Measurements from ENCODE around the gene AKAP1.
"Not testable (repeated sequence)": the region's sequence is repeated elsewhere in the genome, so short reads cannot be mapped to it uniquely, and the experiment has no call there.

AKAP1 gene

DNA sequence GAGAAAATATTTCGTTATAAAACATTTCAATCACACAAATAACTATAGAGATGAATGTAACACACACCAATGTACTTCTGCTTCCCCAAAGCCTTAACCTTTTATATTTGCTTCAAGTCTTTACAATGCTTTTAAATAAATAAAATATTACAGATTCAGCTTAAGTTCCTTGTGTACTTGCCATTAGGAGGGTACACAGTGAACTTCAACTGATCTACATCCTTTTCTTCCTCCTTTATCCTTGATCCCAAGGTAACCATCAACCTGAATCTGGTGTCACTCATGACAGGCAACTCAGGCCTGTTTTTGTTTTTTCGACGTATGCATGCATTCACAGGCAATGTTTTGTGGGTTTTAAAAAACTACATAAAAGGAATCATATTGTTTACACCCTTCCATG lies 9.3 kb upstream of the AKAP1 start:
- no peak for DNase-seq

DNA sequence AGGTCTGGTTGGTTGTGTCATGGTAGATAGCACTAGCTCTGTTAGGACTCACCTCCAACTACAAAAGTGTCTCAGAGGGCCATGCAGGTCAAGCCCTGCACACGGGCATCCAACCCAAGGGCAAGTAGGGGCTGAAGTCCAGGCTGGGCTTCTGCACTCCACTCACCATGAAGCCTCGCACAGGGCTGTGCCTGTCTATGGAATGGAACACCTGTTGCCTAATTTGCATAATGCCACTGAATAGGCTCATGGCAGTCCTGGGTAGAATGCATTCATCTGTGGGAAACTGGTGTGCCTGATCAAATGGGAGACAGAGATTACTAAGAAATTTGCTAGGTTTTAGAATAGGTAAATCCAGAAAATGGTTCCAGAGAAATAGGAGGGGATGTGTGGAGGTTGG lies 8.0 kb upstream of the AKAP1 start:
- peak; percentile 75 for DNase-seq

DNA sequence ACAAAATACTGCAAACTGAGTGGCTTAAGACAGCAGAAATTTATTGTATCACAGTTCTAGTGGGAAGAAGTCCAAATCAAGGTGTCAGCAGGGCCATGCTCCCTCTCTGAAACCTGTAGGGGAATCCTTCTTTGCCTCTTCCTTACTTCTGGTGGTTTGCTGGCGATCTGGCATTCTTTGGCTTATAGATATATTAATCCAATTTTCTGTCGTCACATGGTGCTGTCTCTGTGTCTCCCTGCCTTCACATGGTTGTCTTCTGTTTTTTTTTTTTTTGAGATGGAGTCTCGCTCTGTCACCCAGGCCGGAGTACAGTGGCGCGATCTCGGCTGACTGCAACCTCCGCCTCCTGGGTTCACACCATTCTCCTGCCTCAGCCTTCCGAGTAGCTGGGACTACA lies 6.8 kb upstream of the AKAP1 start:
- DNase-seq: no peak

DNA sequence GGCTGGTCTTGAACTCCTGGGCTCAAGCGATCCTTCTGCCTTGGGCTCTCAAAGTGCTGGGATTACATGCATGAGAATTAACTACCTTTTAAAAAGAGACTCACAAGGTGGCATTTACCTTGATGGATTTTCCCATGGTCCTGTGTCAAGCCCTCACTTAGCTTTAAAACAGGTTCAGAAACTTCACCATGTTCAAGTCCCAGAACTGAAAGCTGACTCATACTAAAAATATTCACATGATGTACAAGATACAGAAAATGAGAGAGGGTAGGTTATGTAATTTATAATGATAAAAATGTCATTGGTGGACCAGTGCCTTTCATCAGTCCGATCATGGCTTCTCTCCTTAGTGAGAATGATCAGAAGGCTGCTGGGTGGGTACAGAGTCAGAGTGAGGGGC lies 4.3 kb upstream of the AKAP1 start:
- DNase-seq: no peak

DNA sequence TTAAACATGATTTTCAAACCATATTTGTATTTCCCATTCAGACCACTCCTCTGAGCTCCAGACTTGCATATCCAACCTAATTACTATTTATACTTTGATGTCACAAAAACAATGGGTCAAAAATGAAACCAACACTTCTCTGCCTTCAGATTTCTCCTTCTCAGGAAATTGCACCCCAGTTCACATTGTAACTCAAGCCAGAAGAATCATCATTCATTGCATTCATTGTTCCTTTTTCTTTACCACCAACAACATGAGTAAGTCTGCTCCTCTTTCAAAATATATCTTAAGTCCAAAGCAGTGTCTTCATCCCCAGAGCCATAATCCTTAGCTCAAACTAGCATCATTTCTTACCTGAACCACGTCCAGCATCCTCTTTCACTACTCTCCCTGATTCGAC lies 2.6 kb upstream of the AKAP1 start:
- no peak for DNase-seq

DNA sequence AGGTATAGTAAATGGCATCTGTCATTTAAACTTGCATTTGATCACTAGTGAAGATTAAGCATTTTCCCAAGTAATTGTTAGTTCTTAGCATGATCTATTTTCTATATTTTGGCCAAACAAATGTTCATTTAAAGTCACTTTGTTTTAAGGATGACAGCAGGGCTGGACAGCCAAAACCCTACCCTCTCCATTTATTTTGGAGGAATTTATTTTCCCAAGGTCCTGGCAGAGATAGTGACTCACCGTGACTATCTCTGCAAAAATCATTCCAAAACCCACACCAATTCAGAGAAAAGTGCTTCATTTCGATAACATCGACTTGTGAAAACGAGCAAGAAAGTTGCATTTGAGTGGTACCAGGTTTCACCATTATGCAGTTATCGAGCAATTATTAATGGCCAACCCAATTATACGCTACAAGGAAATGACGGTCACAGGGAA lies 665 bp upstream of the AKAP1 start:
- no peak for DNase-seq

DNA sequence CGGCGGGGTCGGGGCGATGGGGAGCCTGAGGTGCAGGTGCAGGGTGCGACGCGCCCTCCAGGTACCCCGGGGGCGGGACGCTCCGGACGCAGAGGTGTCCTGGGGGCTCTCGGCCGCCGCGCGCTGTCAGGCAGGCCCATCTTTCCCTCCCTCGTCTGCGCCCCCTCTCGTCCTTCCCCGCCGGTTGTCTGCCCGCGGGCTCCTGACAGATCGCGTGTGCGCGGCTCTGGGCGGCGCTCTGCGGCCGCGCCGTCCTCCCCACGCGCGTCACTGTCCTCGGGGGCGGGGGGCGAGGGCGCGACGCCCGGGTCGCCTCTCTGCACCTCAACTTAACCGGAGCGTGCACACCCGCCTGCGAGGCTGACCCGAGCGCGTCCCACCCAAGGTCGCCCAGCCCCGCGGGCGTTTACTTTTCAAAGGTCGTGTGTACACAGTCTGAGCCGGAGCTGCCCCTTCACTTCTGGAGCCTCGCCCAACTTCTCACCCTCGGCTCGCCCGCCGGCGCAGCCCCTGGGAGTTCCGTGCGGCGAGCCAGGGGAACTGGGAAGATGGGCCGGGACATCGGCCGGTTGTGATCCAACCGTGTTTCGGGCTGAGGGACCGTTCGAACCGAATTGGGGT lies 512 bp downstream of the AKAP1 start:
- peak; percentile 61 for DNase-seq

DNA sequence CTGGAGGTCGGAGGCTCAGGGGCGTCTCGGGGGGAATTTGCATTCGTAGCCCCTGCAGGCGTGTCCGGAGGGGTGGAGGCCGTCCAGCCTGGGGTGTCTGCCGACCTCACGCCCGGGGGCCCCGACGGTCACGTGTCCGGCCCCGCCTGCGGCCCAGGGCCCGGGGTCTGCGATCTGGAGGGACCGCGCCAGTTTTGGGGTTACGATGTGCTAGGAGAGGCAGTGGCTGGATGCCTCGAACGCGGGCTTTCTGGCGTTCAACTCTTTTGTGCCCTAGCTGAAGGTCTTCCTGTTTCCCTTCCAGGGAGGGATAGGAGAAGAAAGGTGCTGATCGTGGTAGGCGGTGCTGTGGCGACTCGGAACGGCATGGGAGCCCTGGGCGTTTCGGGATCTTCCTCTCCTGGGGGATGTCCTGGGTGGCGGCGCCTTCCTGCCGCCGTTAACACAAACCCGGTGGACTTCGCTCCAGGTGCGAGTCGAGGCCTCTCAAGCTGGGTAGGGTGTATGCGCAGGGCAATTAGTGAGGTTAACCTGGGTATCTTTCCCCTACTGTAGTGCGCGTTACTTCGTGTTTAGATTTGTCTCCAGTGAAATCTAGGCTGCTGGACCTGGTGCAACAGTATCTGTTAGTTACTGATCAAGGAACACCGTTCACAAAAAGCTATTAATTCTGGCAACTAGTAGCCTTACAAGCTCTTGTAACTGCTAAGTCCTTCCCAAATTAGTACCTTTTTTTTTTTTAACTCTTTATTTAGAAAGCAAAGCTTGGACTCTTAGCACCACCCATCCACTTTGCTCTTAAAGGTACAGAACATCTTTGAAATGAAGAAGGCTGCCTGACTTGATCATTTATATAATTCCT lies 1.3 kb downstream of the AKAP1 start:
- peak; percentile 38 for DNase-seq

DNA sequence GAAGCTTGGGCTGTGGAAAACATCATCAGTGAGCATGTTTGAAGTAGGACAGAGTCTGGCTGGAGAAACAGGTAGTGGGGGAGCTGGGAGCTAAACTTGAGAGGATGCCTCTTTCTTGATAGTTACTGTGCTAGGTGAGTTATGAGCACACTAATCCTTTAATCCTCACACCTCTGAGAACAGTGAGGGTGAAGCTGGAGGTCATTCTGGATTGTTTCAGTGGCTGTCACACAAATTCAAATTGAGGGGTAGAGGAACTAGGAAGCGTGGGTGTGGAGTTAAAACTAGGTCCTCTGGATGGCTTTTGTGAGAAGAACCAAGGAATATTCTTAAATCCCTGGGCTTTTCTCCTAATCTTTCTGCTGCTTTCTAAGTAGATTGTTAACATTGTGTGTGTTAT lies 3.3 kb downstream of the AKAP1 start:
- no peak for DNase-seq

DNA sequence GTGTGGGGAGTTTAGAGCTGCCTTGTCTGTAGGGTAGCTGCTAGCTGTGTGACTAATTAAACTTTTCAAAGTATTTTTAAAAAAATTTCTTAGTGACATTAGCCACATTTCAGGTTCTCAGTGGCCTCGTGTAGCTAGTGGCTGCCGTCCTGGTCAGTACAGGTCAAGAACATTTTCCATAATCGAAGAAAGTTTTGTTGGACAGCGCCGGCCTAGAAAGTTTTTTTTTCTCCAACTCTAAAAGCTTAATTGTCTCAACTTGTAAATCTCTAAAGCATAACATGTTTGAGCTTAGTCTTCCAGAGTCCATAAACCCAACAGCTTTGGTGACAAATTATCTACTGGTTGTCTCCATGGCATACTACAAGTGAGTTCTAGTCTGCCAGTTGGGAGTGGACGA lies 4.3 kb downstream of the AKAP1 start:
- no peak for DNase-seq

DNA sequence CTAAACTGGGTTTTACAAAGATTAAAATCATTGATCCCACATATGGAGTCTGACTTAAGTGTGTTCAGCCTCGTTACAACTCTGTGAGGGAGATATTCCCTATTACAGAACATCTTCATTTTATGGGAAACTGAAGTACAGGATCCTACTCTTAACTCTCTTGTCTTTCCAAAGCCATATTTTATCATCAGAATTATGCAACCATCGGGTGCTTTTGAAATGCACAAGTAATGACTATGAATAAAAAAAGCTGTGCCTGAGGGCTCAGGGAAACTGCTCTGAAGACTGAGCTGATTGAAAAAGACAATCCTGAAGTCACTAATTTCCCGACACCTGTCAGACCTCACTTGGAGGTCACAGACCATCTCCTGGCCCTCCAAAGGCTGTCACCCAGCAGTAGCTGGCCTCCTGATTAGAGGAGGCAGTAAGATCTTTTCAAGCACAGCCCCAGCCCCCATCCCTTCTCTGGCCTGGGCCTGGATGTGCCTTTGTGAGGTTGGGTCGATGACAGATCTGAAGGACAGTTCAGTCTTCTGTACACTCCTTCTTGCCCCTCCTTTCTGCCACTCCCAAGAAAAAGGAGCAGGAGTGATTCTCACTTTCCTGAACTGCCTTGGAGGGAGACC lies 5.6 kb downstream of the AKAP1 start:
- no peak for DNase-seq

DNA sequence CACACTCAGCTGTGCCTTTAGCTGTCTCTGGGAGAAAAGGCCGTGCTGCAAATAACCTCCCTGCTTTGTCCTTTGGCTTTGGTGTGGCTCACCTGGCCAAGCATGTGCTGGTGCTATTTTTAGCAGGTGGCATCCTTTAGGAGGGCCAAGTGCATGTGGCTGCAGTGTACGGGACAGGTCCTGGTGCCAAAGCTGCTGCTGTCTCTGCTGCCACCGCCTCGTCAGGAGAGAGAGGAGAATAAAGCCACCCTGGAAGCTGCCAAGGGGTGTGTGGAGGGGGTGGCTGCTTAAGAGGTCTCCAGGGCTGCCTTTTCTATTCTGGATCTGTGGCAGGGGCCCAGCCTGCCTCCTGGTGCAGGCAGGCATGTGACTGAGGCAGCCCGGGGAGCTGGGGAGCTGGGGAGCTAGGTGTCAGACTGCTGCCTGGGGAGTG lies 6.2 kb downstream of the AKAP1 start:
- DNase-seq: no peak

DNA sequence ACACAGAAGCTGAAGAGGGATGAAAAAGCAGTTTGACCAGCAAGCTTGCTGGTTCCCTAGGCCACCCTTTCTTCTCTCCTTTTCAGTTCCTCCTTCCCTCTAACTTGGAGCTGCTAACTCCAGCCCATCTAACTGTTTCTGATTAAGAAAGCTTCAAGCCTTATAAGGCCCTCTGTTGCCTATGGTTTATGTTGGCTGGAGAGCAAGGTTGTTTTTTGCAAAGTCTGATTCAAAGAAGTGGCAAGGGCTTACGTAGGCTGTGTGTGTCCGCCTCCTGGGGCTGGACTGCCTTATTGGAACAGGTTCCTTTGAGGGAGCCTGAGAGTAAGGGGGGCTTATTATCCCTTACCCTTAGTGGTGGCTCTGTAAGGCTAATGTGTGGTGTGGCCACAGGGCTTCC lies 7.1 kb downstream of the AKAP1 start:
- no peak for DNase-seq

DNA sequence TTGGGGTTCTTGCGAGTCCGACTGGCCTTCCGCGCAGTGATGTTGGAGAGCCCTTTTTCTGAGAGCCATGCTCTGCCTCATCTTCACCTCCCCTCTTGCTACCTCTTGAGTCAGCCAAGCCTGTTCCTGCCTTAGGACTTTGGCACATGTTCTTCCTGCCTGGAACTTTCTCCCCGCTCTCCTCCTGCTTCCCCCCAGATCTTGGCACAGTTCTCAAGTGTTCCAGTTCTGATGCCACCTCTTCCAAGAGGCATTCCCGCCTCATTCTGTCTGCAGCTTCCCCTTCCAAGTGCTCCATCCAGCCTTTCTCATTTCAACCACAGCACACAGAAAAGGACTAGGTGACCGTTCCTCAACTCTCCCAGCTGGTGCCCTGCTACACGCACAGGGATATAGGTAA lies 7.7 kb downstream of the AKAP1 start:
- no peak for DNase-seq

DNA sequence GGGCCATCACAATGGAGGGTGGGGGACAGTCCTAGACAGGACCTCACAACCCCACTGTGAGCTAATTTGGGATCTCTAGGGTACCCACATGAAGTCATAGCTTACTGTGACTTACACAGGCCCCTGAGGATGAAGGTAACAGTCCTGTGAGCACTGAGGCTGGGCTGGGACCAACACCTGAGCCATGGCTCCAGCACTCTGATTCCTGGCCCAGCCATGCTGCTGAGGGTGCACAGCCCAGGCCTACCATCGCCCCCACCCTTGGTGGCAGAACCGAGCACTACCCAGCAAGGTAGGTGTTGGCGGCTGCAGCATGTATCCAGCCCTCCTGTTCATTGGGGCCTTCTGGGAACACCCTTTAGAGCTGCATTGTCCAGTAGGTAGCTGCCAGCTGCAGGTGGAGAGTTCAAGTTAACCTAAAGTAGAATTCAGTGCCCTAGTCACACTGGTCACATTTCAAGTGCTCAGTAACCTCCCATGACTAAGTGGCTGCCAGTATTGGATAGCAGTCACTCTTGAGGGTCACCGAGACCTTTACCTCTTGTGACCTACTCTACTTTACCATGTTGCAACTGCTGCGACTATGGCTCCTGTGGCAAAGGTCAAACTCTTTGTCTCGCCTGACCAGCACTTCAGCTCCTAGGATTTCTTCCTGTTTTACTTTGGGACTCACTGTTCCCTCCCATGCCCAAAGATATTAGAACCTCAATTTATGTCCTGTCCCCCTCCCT lies 11.6 kb downstream of the AKAP1 start:
- no peak for DNase-seq

DNA sequence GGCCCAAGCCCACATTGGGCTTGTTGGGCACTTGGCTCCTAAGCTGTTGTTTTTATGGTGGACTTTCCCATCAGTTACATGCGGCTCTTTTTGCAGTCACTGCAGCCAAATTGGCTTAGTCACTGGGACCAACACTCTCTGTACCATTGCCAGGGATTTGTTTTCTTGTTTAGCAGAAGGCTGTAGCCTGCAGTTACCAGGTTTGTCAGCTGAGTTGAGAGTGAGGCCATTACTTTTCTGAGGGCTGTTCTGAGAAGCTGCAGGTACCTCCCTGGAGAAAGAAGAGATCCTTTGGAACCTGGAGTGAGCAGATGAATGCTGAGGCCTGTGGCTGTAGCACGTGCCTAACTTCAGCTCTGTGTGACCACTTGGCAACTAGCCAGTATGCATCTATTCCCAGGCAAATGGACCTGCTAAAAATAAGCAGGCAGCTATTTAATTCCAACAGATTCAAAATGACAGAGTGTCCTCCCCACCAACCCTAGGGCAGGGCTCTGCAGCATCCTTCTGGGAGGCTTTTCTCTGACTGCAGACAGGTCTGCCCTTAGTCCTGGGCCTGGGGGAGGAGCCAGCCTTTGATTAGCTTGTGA lies 12.9 kb downstream of the AKAP1 start:
- no peak for DNase-seq

DNA sequence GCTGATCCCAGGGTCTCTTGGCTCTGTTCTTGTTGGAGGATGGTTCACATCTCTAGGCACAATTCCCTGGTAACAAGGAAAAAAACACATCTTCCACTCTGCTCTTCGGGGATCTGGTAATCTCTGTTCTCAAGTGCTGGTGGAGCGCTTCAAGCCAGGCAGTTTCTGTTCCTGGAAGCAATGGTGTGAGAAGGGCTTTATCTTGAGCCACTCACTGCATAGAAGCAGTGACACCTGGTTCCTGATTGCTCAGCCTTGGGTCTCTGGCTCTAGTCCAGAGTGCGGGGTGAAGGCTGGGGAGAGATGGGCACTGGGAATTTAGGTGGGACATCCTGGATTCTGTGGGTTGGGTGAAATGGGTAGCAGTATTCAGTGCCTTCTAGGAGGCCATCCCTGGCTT lies 14.1 kb downstream of the AKAP1 start:
- DNase-seq: no peak

DNA sequence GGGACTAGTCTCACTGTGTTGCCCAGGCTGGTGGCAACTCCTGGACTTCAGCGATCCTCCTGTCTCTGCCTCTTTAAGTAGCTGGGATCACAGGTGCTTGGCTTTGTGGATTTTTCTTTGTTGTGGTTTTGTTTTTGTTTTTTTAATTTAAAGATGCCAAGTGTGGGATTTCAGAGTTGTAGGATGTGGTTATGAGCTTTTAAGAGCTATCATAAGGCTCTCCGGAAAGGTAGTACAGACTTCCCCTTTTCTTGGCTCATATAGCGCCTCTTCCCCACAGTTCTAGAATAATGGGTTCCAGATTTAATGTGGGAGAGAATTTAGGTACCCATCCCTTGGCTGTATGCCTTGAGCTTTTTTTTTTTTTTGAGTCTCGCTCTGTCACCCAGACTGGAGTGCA lies 17.1 kb downstream of the AKAP1 start:
- no peak for DNase-seq

DNA sequence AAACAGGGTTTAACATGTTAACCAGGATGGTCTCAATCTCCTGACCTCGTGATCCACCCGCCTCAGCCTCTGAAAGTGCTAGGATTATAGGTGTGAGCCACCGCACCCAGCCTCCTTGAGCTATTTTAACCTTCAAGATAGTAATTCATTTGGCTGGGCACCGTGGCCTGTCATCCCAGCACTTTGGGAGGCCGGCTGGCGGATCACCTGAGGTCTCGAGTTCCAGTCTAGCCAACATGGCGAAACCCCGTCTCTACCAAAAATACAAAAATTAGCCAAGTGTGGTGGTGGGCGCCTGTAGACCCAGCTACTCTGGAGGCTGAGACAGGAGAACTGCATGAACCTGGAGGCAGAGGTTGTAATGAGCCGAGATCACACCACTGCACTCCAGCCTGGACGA lies 17.6 kb downstream of the AKAP1 start:
- not testable (repeated sequence) for DNase-seq

DNA sequence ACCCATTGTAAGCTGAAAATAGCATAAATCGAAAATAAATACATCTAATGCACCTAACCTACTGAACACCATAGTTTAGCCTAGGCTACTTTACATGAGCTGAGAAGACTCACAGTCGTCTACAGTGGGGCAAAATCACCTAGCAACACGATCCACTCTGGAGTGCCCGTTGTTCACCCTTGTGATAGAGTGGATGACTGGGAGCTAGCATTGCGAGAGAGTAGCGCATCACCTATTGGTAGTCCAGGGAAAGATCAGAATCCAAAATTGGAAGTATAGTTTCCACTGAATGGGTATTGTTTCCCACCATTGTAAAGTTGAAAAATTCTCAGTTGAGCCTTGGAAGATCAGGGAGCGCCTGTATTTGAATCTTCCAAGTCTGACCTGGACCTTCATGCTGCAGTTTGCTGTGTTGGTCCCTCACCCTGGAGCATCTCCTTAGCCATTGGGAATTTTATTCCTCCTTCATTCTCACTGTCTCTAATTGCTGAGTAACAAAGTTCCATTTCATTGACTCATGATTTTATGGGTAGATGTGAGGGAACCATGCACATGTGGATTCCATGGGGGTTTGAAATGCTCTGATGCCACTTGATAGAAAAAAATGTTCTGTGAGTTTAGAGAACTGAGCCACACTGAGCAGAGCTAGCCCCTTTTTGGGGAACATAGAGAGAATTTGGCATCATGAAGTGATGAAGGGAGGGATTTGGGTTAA lies 19.6 kb downstream of the AKAP1 start:
- no peak for DNase-seq

DNA sequence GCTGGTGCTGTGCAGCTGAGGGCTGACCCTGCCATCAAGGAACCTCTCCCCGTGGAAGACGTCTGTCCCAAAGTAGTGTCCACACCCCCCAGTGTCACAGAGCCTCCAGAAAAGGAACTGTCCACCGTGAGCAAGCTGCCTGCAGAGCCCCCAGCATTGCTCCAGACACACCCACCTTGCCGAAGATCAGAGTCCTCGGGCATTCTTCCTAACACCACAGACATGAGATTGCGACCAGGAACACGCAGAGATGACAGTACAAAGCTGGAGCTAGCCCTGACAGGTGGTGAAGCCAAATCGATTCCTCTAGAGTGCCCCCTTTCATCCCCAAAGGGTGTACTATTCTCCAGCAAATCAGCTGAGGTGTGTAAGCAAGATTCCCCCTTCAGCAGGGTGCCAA lies 20.5 kb downstream of the AKAP1 start:
- DNase-seq: no peak

DNA sequence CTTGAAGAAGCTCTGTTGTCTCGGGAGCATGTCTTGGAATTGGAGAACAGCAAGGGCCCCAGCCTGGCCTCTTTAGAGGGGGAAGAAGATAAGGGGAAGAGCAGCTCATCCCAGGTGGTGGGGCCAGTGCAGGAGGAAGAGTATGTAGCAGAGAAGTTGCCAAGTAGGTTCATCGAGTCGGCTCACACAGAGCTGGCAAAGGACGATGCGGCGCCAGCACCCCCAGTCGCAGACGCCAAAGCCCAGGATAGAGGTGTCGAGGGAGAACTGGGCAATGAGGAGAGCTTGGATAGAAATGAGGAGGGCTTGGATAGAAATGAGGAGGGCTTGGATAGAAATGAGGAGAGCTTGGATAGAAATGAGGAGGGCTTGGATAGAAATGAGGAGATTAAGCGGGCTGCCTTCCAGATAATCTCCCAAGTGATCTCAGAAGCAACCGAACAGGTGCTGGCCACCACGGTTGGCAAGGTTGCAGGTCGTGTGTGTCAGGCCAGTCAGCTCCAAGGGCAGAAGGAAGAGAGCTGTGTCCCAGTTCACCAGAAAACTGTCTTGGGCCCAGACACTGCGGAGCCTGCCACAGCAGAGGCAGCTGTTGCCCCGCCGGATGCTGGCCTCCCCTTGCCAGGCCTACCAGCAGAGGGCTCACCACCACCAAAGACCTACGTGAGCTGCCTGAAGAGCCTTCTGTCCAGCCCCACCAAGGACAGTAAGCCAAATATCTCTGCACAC lies 21.2 kb downstream of the AKAP1 start:
- DNase-seq: no peak

Data from NCI-H526 treated with DMSO at 0.1 percent for 48 hours (cell line).